ENCODE measurements around the gene ABCC8.

Gene ABCC8

DNA sequence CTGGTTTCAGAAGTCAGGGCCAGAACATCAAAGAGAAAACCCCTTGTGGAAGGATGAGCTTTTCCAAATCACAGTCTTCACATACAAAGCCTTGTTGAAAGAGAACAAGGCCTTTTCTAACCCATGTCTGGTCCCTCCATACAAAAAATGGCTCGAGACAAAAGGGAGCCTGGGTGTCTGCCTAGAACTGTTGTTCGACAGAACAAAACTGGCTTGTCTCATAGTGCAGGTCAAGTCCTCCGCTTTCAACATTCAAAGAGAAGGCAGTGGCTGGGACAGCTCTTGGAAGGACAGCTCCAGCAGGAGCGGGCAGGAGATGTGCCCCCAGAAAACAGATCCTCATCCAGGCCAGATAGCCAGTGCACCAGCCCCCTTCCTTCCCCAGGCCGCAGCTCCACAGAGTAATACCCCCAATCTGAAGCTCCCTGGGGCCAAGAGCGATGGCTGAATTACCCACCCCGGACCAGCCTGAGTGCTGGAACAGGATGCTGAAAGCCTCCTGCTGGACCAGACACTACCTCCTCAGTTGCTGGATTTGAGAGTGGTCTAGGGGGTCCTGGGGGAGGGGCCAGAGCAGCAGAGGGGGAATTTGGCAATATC is 40.0 kb upstream of the ABCC8 start:
- Histone ChIP-seq H3K4me3 (ENCODE audit: low read depth, low read length, poor library complexity, severe bottlenecking) (no peak overlapping the region), H3K4me2 (ENCODE audit: low read length) (no peak overlapping the region), H4K20me1 (ENCODE audit: insufficient read depth, low read length) (no peaks in the 10 kb centered on the region), H3F3A (ENCODE audit: insufficient read depth, low read length) (no peaks in the 10 kb centered on the region), H2AFZ (ENCODE audit: low read length) (no peak overlapping the region), H3K9me3 (ENCODE audit: low read length) (no peaks in the 10 kb centered on the region), H3K27me3 (ENCODE audit: insufficient read depth, low read length) (no peaks in the 10 kb centered on the region), H3K9ac (ENCODE audit: low read length) (no peak overlapping the region), H3K36me3 (ENCODE audit: insufficient read depth, low read length) (no peaks in the 10 kb centered on the region), H3K4me1 (ENCODE audit: insufficient read depth, low read length, severe bottlenecking) (no peaks in the 10 kb centered on the region), H3K27ac (ENCODE audit: low read depth, low read length, poor library complexity, severe bottlenecking) (no peak overlapping the region), H3K79me2 (ENCODE audit: insufficient read depth, low read length) (no peaks in the 10 kb centered on the region), H3K9me2 (ENCODE audit: low read depth, low read length) (no peaks in the 10 kb centered on the region)
- no peak for TF ChIP-seq EZH2 (IDR thresholded peaks at IDR 0.05; ENCODE audit: borderline replicate concordance, low read length)
- TF ChIP-seq, protein P1, sequence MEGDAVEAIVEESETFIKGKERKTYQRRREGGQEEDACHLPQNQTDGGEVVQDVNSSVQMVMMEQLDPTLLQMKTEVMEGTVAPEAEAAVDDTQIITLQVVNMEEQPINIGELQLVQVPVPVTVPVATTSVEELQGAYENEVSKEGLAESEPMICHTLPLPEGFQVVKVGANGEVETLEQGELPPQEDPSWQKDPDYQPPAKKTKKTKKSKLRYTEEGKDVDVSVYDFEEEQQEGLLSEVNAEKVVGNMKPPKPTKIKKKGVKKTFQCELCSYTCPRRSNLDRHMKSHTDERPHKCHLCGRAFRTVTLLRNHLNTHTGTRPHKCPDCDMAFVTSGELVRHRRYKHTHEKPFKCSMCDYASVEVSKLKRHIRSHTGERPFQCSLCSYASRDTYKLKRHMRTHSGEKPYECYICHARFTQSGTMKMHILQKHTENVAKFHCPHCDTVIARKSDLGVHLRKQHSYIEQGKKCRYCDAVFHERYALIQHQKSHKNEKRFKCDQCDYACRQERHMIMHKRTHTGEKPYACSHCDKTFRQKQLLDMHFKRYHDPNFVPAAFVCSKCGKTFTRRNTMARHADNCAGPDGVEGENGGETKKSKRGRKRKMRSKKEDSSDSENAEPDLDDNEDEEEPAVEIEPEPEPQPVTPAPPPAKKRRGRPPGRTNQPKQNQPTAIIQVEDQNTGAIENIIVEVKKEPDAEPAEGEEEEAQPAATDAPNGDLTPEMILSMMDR (IDR thresholded peaks at IDR 0.05; ENCODE audit: low read length) = no peak

DNA sequence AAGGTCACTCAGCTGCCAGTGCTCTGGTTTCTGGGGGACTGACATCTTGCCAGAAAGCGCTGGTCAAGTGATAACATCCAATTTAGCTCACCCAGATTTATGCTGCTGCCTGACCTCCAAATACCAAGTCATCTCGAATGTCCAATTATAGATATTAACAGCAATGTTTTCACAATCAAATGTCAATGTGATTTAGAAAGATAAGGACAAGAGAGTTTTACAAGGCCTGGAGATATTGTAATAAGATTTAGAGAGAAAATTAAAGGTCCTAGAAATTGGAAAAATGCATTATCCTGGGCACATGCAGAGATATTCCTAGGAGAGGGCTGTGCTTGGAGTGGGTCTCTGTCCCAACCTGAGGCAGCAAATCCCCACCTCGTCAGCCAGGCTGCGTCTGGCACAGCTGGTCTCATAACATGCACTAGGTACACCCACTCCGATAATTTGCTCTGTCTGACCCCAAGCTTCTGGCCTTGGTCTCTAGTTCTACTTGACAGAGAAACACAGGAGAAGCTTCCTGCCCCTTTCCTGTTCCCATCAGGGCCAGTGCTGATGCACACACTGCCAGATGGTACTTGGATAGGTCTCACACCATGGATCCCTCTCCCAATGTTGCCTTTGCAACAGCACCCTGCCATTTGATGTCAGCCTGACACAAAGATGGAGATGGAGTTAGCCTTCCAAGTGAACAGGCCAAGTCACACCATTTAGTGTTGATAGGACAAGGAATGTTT is 39.0 kb upstream of the ABCC8 start:
- Histone ChIP-seq H3K79me2 (ENCODE audit: insufficient read depth, low read length) (no peaks in the 10 kb centered on the region), H3F3A (ENCODE audit: insufficient read depth, low read length) (no peaks in the 10 kb centered on the region), H2AFZ (ENCODE audit: low read length) (no peak overlapping the region), H3K9me2 (ENCODE audit: low read depth, low read length) (no peaks in the 10 kb centered on the region), H4K20me1 (ENCODE audit: insufficient read depth, low read length) (no peaks in the 10 kb centered on the region), H3K4me2 (ENCODE audit: low read length) (no peak overlapping the region), H3K27ac (ENCODE audit: low read depth, low read length, poor library complexity, severe bottlenecking) (no peak overlapping the region), H3K9me3 (ENCODE audit: low read length) (no peaks in the 10 kb centered on the region), H3K36me3 (ENCODE audit: insufficient read depth, low read length) (no peaks in the 10 kb centered on the region), H3K4me3 (ENCODE audit: low read depth, low read length, poor library complexity, severe bottlenecking) (no peak overlapping the region), H3K4me1 (ENCODE audit: insufficient read depth, low read length, severe bottlenecking) (no peaks in the 10 kb centered on the region), H3K27me3 (ENCODE audit: insufficient read depth, low read length) (no peaks in the 10 kb centered on the region), H3K9ac (ENCODE audit: low read length) (no peak overlapping the region)
- TF ChIP-seq, protein P1 (IDR thresholded peaks at IDR 0.05; ENCODE audit: low read length) = no peak
- TF ChIP-seq EZH2 (IDR thresholded peaks at IDR 0.05; ENCODE audit: borderline replicate concordance, low read length) = no peak

DNA sequence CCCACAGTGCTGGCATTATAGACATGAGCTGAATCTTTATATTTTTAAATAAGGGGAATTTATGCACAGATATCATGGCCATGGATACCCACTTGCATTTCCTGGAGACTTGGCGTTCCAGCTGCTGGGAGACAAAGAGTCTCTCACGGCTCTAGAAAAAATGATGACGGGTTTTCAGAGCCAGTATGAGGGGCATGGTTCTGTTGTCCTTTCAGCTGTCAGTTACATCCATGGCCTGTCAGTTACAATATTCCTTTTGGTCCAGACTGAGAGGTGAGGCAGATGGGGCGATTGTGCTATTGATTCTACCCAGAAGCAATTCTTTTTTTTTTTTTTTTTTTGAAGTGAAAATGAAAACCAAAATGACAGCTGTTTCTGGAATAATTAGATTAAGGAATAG is 37.8 kb upstream of the ABCC8 start:
- Histone ChIP-seq H3K9me2 (ENCODE audit: low read depth, low read length) (no peaks in the 10 kb centered on the region), H2AFZ (ENCODE audit: low read length) (no peak overlapping the region)

More for the DNA sequence above, 37.8 kb upstream of the ABCC8 start:
- no peak for TF ChIP-seq EZH2 (IDR thresholded peaks at IDR 0.05; ENCODE audit: borderline replicate concordance, low read length)
- TF ChIP-seq, protein P1 (IDR thresholded peaks at IDR 0.05; ENCODE audit: low read length) = no peak
- Histone ChIP-seq H3K79me2 (ENCODE audit: insufficient read depth, low read length) (no peaks in the 10 kb centered on the region), H3K4me2 (ENCODE audit: low read length) (no peak overlapping the region), H3K4me1 (ENCODE audit: insufficient read depth, low read length, severe bottlenecking) (no peaks in the 10 kb centered on the region), H4K20me1 (ENCODE audit: insufficient read depth, low read length) (no peaks in the 10 kb centered on the region), H3K4me3 (ENCODE audit: low read depth, low read length, poor library complexity, severe bottlenecking) (no peak overlapping the region), H3K9ac (ENCODE audit: low read length) (no peak overlapping the region), H3K9me3 (ENCODE audit: low read length) (no peaks in the 10 kb centered on the region), H3K36me3 (ENCODE audit: insufficient read depth, low read length) (no peaks in the 10 kb centered on the region), H3K27me3 (ENCODE audit: insufficient read depth, low read length) (no peaks in the 10 kb centered on the region), H3K27ac (ENCODE audit: low read depth, low read length, poor library complexity, severe bottlenecking) (no peak overlapping the region), H3F3A (ENCODE audit: insufficient read depth, low read length) (no peaks in the 10 kb centered on the region)

Data from OCI-LY1 (cell line).